ENCODE data around the gene OR11L1.

Gene OR11L1

DNA sequence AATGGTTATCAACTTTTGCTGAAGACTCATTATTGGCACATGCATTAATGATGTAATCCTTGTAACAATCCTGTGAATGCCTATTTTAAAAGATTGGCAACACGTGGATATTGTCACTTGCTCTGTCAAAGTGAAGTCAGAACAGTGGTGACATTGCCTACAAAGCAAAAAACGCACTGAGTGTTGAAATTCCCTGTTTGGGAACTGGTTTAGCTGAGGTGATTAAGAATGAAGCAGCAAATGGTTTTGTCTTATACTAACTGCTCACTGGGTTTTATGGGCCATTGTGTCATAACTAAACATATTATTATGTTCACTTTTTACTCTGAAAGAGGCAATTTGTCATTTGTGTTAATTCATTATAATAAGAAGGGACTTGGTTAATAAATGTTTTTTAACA is 29.1 kb downstream of the OR11L1 start:
- no peak for DNase-seq (ENCODE audit: low spot score)

DNA sequence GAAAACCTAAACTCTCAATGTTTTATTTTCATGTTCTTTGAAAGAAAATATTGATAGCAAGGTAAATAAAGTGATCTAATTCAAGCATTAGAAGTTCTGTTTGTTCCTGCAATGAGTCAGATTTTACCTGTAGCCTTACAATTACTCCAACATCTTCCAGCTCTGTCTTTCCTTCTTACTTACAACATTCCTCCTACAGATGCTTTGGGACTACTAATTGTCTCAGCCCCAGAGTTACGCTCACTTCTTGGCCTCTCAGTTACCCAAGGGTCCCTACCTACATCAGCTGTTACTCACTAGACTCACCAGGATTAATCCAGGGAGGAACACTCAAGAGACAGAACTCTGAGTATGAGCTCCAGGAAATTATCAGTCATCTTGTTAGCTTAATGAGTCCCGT is 44.2 kb downstream of the OR11L1 start:
- DNase-seq (ENCODE audit: low spot score), result no peak
